ENCODE results near the gene PACRG. TPM values are rescaled to one million over a fixed set of nuclear protein-coding genes. Genes with fewer than 3 reads are reported as not detected.

Gene PACRG
- total and polyA plus RNA-seq, 2 donors from 2014 or later: 7.4 to 20.0 TPM

DNA sequence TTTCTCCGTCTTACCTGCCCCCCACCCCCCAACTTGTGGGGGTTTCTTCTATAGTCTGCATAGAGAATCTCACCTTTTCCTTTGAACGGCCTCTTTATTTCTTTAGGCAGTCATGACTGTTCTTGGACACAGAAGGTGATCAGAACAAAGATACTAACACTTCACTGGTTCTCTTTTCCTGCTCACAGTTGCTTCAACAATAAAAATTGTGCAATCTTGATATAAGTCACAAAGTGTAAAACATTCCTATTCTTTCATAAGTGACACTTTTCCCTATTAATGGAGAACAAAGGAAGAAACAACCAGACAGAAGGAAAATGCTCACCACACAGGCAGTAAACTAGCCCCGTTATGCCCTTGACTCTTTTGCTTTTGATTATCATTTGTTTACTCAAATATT lies 448.3 kb downstream of the PACRG start:
- Histone ChIP-seq H3K4me1 (ENCODE audit: control insufficient read depth in 2 of 3, insufficient read depth in 2 of 3, low read depth in 1 of 3, low read length in 3 of 3) (peaks cover 0 to 4% (median 2%) of the 10 kb centered on the region in 3 donors), H3K9ac (ENCODE audit: low read length in 3 of 3) (no peak overlapping the region), H3K9me3 (ENCODE audit: control insufficient read depth in 2 of 3, insufficient read depth in 1 of 3, low read length in 3 of 3) (no peaks in the 10 kb centered on the region), H3K27me3 (ENCODE audit: control insufficient read depth, insufficient read depth, low read length) (no peaks in the 10 kb centered on the region), H3K27ac (ENCODE audit: low read depth in 2 of 2, low read length in 2 of 2) (no peak overlapping the region), H3K36me3 (ENCODE audit: control insufficient read depth in 2 of 3, insufficient read depth in 3 of 3, low read length in 3 of 3) (no peaks in the 10 kb centered on the region), H3K4me3 (ENCODE audit: low read length in 3 of 3) (no peak overlapping the region)
- intact Hi-C loops (cut with DNase I): no loop called here
- DNase-seq (no peak), FAIRE-seq (no peak)
- TF ChIP-seq, protein P1, sequence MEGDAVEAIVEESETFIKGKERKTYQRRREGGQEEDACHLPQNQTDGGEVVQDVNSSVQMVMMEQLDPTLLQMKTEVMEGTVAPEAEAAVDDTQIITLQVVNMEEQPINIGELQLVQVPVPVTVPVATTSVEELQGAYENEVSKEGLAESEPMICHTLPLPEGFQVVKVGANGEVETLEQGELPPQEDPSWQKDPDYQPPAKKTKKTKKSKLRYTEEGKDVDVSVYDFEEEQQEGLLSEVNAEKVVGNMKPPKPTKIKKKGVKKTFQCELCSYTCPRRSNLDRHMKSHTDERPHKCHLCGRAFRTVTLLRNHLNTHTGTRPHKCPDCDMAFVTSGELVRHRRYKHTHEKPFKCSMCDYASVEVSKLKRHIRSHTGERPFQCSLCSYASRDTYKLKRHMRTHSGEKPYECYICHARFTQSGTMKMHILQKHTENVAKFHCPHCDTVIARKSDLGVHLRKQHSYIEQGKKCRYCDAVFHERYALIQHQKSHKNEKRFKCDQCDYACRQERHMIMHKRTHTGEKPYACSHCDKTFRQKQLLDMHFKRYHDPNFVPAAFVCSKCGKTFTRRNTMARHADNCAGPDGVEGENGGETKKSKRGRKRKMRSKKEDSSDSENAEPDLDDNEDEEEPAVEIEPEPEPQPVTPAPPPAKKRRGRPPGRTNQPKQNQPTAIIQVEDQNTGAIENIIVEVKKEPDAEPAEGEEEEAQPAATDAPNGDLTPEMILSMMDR (IDR thresholded peaks at IDR 0.05; ENCODE audit: borderline replicate concordance, extremely low read depth, insufficient read depth): no peak

DNA sequence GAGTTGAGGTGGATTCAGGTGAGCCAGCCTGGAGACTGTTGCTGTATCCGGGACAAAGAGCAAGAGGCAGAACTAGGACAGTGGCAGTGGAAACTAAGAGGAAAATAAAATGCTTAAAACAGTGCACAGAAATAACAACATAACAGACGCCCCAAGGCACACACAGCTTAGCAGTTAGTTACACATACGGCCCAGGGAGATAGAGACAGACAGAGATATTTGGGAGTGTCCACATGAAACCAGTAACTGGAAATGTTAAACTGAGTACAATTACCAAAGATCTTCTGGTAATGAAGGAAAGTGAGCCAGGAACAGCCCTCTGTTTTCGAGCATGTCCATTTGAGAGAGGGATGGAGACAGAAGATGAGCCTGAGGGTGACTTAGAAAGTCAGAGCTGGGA lies 449.2 kb downstream of the PACRG start:
- Histone ChIP-seq H3K4me1 (ENCODE audit: control insufficient read depth in 2 of 3, insufficient read depth in 2 of 3, low read depth in 1 of 3, low read length in 3 of 3) (peaks cover 0 to 5% (median 2%) of the 10 kb centered on the region in 3 donors), H3K9me3 (ENCODE audit: control insufficient read depth in 2 of 3, insufficient read depth in 1 of 3, low read length in 3 of 3) (no peaks in the 10 kb centered on the region), H3K4me3 (ENCODE audit: low read length in 3 of 3) (no peak overlapping the region), H3K27ac (ENCODE audit: low read depth in 2 of 2, low read length in 2 of 2) (no peak overlapping the region), H3K27me3 (ENCODE audit: control insufficient read depth, insufficient read depth, low read length) (no peaks in the 10 kb centered on the region), H3K9ac (ENCODE audit: low read length in 3 of 3) (no peak overlapping the region), H3K36me3 (ENCODE audit: control insufficient read depth in 2 of 3, insufficient read depth in 3 of 3, low read length in 3 of 3) (no peaks in the 10 kb centered on the region)
- intact Hi-C loops (cut with DNase I): no loop called here
- no peak for FAIRE-seq
- no peak for DNase-seq
- TF ChIP-seq, protein P1 (IDR thresholded peaks at IDR 0.05; ENCODE audit: borderline replicate concordance, extremely low read depth, insufficient read depth): no peak

DNA sequence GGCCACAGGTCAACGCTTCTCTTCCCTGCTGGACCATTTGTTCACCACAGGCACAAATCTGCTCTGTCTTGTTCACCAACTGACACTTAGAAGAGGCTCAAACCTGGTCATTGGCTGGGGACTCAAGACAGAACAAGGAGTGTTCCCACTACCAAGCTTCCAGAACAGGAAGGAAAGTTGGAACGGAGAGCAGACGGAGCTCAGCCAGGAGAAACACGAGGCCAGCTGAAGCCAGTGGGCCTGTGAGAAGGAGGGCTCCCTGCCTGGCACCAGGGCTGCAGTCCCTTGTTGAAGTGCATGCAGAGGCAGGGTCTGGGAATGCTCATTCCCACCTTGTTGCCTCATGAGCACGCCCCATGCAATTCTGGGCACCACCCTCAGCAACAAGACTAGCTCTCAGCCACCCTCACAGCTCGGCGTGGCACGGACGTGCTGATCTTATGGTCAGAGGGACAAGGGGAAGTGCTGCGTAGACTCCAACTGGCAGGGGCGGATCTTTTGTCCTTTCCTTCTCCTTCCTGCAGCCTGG lies 450.2 kb downstream of the PACRG start:
- H3K9me3 ChIP-seq (ENCODE audit: control insufficient read depth in 2 of 3, insufficient read depth in 1 of 3, low read length in 3 of 3): no peaks in the 10 kb centered on the region
- intact Hi-C loops (cut with DNase I): no loop called here
- H3K36me3 ChIP-seq (ENCODE audit: control insufficient read depth in 2 of 3, insufficient read depth in 3 of 3, low read length in 3 of 3): no peaks in the 10 kb centered on the region
- FAIRE-seq: no peak
- H3K4me3 ChIP-seq (ENCODE audit: low read length in 3 of 3): no peak overlapping the region
- no peaks in the 10 kb centered on the region for H3K27me3 ChIP-seq (ENCODE audit: control insufficient read depth, insufficient read depth, low read length)
- no peak overlapping the region for H3K27ac ChIP-seq (ENCODE audit: low read depth in 2 of 2, low read length in 2 of 2)
- TF ChIP-seq, protein P1 (IDR thresholded peaks at IDR 0.05; ENCODE audit: borderline replicate concordance, extremely low read depth, insufficient read depth): no peak
- peaks cover 0 to 5% (median 2%) of the 10 kb centered on the region in 3 donors for H3K4me1 ChIP-seq (ENCODE audit: control insufficient read depth in 2 of 3, insufficient read depth in 2 of 3, low read depth in 1 of 3, low read length in 3 of 3)
- DNase-seq: no peak
- no peak overlapping the region for H3K9ac ChIP-seq (ENCODE audit: low read length in 3 of 3)

DNA sequence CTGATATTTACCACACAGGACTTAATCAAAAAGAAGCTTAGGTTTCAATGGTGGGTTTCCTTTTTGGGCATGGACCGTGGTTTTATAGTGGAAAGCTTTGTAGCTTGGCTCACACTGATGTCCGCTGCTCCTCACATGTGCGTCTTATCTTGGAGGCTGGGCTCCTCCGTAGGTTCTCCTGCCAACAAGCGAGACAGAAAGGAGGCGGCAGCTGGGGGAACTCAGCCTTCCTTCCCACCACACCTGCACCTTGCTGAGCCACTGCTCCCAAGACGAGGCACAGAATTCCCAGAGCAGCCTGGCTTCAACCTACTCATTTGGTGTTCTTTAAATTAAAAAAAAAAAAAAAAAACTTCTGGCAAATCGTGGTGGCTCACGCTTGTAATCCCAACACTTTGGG lies 451.3 kb downstream of the PACRG start:
- DNase-seq (no peak), FAIRE-seq (no peak)
- H3K4me1 ChIP-seq (ENCODE audit: control insufficient read depth in 2 of 3, insufficient read depth in 2 of 3, low read depth in 1 of 3, low read length in 3 of 3): peaks cover 0 to 5% (median 2%) of the 10 kb centered on the region in 3 donors
- no peaks in the 10 kb centered on the region for H3K9me3 ChIP-seq (ENCODE audit: control insufficient read depth in 2 of 3, insufficient read depth in 1 of 3, low read length in 3 of 3)
- TF ChIP-seq, protein P1 (IDR thresholded peaks at IDR 0.05; ENCODE audit: borderline replicate concordance, extremely low read depth, insufficient read depth): no peak
- intact Hi-C loops (cut with DNase I): no loop called here
- no peak overlapping the region for H3K4me3 ChIP-seq (ENCODE audit: low read length in 3 of 3)
- no peaks in the 10 kb centered on the region for H3K27me3 ChIP-seq (ENCODE audit: control insufficient read depth, insufficient read depth, low read length)
- H3K27ac ChIP-seq (ENCODE audit: low read depth in 2 of 2, low read length in 2 of 2): no peak overlapping the region
- no peaks in the 10 kb centered on the region for H3K36me3 ChIP-seq (ENCODE audit: control insufficient read depth in 2 of 3, insufficient read depth in 3 of 3, low read length in 3 of 3)
- no peak overlapping the region for H3K9ac ChIP-seq (ENCODE audit: low read length in 3 of 3)

All from kidney (tissue), 14 donors.